GM18858 (cell line): Measurements from ENCODE around the gene SANBR.

Source experiments
- ATAC-seq: cut with Tn5 transposase; IDR thresholded peaks from one replicate; pipeline ENCODE4 v1.9.1; 2021; ENCODE audit not compliant: unreplicated experiment

The SANBR gene

GRCh38 chr2:61089797-61090196 is 24.1 kb downstream of the SANBR start:
- no peak for ATAC-seq

- no peak for ATAC-seq
Measured at GRCh38 chr2:61090386-61090921, 24.8 kb downstream of the SANBR start.

DNA sequence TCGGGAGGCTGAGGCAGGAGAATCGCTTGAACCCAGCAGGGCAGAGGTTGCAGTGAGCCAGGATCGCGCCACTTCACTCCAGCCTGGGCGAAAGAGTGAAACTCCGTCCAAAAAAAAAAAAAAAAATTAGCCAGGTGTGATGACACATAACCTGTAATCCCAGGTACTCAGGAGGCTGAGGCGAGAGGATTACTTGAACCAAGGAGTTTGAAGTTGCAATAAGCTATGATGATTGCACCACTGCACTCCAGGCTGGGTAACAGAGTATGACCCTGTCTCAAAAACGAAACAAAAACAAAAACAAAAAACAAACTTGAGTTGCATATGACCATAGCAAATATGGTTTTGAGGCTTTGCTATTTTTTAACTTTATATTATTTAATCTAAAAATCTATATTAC is 25.8 kb downstream of the SANBR start:
- no peak for ATAC-seq

DNA sequence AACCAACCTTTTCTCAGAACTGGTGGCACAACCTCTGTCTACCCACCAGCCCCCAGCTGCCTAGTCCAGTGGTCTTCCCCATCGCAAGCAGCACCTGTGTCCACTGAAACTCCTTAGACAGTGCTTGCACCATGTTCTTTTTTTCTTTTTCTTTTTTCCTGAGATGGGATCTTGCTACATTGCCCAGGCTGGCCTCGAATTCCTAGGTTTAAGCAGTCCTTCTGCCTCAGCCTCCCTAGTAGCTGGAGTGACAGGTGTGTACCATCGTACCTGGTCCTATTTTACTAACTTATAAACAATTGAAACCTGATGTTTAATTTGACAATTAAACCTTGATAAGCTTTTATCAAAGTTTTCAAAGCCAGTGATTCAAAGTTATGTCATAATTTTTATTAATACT is 30.8 kb downstream of the SANBR start:
- no peak for ATAC-seq

DNA sequence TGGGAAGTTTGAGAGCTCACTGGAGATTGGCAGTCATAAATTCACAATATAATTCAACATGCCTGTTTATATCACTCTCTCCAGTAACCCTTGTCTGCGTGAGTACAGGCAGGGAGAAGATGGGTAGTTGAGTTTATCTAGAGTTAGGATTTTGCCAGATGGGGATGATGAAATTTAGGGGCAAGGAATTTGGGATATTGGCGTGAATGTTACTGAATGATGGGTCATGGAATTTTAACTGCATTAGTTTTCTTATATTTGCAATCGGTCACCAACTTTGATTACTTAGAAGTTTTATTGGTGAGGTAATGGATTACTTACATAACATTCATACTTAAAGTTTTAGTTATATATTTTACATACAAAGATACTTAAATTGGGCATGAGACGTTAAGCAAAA is 35.1 kb downstream of the SANBR start:
- ATAC-seq: no peak

DNA sequence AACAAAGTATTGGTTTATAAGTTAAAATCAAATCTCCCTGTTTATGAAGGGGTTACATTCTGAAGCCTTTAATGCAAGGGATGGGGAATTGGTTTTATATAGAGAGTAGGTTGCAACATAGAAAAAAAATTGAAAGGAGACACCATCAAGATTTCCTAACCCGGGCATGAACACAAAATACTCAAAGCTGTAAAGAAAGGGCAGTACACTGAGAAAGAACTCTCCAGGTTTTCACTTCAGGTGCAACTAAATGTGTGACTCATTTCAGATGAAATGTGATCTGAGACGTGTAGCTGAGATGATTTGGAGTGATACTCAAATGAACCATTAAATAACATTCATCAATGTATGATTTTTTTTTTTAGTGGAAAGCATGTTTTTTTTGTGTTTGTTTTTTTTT is 43.6 kb downstream of the SANBR start:
- ATAC-seq: no peak

- ATAC-seq: no peak
Measured at GRCh38 chr2:61111708-61112107, 46.0 kb downstream of the SANBR start.

- ATAC-seq: no peak
Measured at GRCh38 chr2:61114147-61114546, 48.5 kb downstream of the SANBR start.
